HL-60 (cell line): ENCODE measurements around the gene TRIM44.

Experiments used
- DNase-seq, 2 experiments: peaks; one replicate each; pipeline ENCODE4 v3.0.0-alpha.2; 2010 to 2020; ENCODE audit warnings: low read depth in 1 of 2, low spot score in 1 of 2
- H3K27ac ChIP-seq: fragments of 250-450 bp; sonication (Bioruptor Pico); replicated peaks from 2 replicates; pipeline ENCODE4 v1.5.1; 2020; ENCODE audit warnings: mild to moderate bottlenecking, moderate library complexity
- H3K27me3 ChIP-seq: fragments of 250-450 bp; sonication (Bioruptor Pico); 2 replicates; pipeline ENCODE4 v1.5.1; 2021; ENCODE audit warnings: mild to moderate bottlenecking, moderate library complexity; ENCODE audit not compliant: insufficient read depth, poor library complexity, severe bottlenecking
- H3K4me3 ChIP-seq: replicated peaks from 2 replicates; pipeline ENCODE4 v1.5.1; 2011; ENCODE audit warnings: mild to moderate bottlenecking, control low read depth, low read length; ENCODE audit not compliant: insufficient read depth
- GABPA ChIP-seq: IDR thresholded peaks from 2 replicates; pipeline ENCODE4 v1.6.1; 2012; ENCODE audit warnings: low read depth
- POLR2AphosphoS5 ChIP-seq: IDR thresholded peaks from 2 replicates; pipeline ENCODE4 v1.6.1; 2012; ENCODE audit warnings: low read depth
- SPI1 ChIP-seq: IDR thresholded peaks from 2 replicates; pipeline ENCODE4 v1.6.1; 2012; ENCODE audit warnings: low read depth, mild to moderate bottlenecking, borderline replicate concordance
- TF ChIP-seq, protein P1 (sequence below): IDR thresholded peaks from one replicate; pipeline ENCODE4 v1.5.1; 2011; ENCODE audit warnings: low read length, control low read depth, inconsistent platforms; ENCODE audit not compliant: insufficient read depth
- TF ChIP-seq, protein P2 (sequence below): IDR thresholded peaks from 2 replicates; pipeline ENCODE4 v1.6.1; 2012; ENCODE audit warnings: low read depth; ENCODE audit not compliant: insufficient replicate concordance

TRIM44 gene

DNA sequence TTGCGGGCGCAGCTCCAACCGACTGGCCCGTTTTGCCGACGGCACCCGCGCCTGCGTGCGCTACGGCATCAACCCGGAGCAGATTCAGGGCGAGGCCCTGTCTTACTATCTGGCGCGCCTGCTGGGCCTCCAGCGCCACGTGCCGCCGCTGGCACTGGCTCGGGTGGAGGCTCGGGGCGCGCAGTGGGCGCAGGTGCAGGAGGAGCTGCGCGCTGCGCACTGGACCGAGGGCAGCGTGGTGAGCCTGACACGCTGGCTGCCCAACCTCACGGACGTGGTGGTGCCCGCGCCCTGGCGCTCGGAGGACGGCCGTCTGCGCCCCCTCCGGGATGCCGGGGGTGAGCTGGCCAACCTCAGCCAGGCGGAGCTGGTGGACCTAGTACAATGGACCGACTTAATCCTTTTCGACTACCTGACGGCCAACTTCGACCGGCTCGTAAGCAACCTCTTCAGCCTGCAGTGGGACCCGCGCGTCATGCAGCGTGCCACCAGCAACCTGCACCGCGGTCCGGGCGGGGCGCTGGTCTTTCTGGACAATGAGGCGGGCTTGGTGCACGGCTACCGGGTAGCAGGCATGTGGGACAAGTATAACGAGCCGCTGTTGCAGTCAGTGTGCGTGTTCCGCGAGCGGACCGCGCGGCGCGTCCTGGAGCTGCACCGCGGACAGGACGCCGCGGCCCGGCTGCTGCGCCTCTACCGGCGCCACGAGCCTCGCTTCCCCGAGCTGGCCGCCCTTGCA is 43.3 kb upstream of the TRIM44 start:
- peak overlapping the region; percentile 34 for H3K4me3 ChIP-seq
- no peak overlapping the region for H3K27ac ChIP-seq
- peak in 1 of 2 experiments; percentile 17 for DNase-seq
- H3K27me3 ChIP-seq = peaks cover 29% of the 10 kb centered on the region
- TF ChIP-seq, protein P1, sequence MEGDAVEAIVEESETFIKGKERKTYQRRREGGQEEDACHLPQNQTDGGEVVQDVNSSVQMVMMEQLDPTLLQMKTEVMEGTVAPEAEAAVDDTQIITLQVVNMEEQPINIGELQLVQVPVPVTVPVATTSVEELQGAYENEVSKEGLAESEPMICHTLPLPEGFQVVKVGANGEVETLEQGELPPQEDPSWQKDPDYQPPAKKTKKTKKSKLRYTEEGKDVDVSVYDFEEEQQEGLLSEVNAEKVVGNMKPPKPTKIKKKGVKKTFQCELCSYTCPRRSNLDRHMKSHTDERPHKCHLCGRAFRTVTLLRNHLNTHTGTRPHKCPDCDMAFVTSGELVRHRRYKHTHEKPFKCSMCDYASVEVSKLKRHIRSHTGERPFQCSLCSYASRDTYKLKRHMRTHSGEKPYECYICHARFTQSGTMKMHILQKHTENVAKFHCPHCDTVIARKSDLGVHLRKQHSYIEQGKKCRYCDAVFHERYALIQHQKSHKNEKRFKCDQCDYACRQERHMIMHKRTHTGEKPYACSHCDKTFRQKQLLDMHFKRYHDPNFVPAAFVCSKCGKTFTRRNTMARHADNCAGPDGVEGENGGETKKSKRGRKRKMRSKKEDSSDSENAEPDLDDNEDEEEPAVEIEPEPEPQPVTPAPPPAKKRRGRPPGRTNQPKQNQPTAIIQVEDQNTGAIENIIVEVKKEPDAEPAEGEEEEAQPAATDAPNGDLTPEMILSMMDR = no peak
- no peak for TF ChIP-seq GABPA
- TF ChIP-seq SPI1 = no peak

GRCh38 chr11:35619855-35620640 is 42.5 kb upstream of the TRIM44 start:
- Histone ChIP-seq H3K27me3 (peaks cover 29% of the 10 kb centered on the region), H3K4me3 (no peak overlapping the region), H3K27ac (no peak overlapping the region)
- TF ChIP-seq, protein P1 = no peak
- TF ChIP-seq, protein P2, sequence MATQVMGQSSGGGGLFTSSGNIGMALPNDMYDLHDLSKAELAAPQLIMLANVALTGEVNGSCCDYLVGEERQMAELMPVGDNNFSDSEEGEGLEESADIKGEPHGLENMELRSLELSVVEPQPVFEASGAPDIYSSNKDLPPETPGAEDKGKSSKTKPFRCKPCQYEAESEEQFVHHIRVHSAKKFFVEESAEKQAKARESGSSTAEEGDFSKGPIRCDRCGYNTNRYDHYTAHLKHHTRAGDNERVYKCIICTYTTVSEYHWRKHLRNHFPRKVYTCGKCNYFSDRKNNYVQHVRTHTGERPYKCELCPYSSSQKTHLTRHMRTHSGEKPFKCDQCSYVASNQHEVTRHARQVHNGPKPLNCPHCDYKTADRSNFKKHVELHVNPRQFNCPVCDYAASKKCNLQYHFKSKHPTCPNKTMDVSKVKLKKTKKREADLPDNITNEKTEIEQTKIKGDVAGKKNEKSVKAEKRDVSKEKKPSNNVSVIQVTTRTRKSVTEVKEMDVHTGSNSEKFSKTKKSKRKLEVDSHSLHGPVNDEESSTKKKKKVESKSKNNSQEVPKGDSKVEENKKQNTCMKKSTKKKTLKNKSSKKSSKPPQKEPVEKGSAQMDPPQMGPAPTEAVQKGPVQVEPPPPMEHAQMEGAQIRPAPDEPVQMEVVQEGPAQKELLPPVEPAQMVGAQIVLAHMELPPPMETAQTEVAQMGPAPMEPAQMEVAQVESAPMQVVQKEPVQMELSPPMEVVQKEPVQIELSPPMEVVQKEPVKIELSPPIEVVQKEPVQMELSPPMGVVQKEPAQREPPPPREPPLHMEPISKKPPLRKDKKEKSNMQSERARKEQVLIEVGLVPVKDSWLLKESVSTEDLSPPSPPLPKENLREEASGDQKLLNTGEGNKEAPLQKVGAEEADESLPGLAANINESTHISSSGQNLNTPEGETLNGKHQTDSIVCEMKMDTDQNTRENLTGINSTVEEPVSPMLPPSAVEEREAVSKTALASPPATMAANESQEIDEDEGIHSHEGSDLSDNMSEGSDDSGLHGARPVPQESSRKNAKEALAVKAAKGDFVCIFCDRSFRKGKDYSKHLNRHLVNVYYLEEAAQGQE = no peak
- TF ChIP-seq POLR2AphosphoS5 (no peak), SPI1 (no peak), GABPA (no peak)
- no peak for DNase-seq

- TF ChIP-seq SPI1 = no peak
- no peak for TF ChIP-seq GABPA
- TF ChIP-seq, protein P2 = no peak
- no peak for TF ChIP-seq POLR2AphosphoS5
- TF ChIP-seq, protein P1 = no peak
- no peak overlapping the region for H3K27ac ChIP-seq
- no peak overlapping the region for H3K4me3 ChIP-seq
- no peak for DNase-seq
- H3K27me3 ChIP-seq = peaks cover 29% of the 10 kb centered on the region
Observed at GRCh38 chr11:35620795-35621194, 41.8 kb upstream of the TRIM44 start.
